Measurements from ENCODE around the gene DNAH14. TPM values are rescaled to one million over a fixed set of nuclear protein-coding genes. Genes with fewer than 3 reads are reported as not detected.

The DNAH14 gene
- total RNA-seq, 2 experiments from 2014 or later = 0.27 to 0.34 TPM

- peaks cover 17% of the 10 kb centered on the region for H3K27me3 Mint-ChIP-seq
- Histone ChIP-seq H3K36me3 (ENCODE audit: insufficient read depth, low read length) (no peaks in the 10 kb centered on the region), H3K4me3 (ENCODE audit: low read length) (no peak overlapping the region), H3K4me1 (ENCODE audit: insufficient read depth, low read length) (no peaks in the 10 kb centered on the region), H3K9me3 (ENCODE audit: control insufficient read depth in 1 of 2, insufficient read depth in 1 of 2, low read length in 2 of 2) (no peaks in the 10 kb centered on the region), H3K27ac (ENCODE audit: low read depth in 1 of 2, low read length in 2 of 2) (no peak overlapping the region), H3K27me3 (ENCODE audit: control insufficient read depth in 1 of 2, insufficient read depth in 2 of 2, low read length in 2 of 2) (peaks cover 0 to 4% of the 10 kb centered on the region in 2 experiments)
- intact Hi-C loops (cut with DNase I, micrococcal nuclease) = no loop called here
- ATAC-seq (ENCODE audit: poor library complexity) = no peak
- no peak overlapping the region for H3K27ac Mint-ChIP-seq
- CTCF ChIA-PET = no interaction called here
- no peak overlapping the region for H3K4me3 Mint-ChIP-seq
- POLR2A ChIA-PET = no interaction called here
- DNase-seq = no peak
- no peaks in the 10 kb centered on the region for H3K9me3 Mint-ChIP-seq
- TF ChIP-seq CTCF (IDR thresholded peaks at IDR 0.05) = no peak
- H3K4me1 Mint-ChIP-seq (ENCODE audit: low read depth) = no peaks in the 10 kb centered on the region
- no peaks in the 10 kb centered on the region for H3K36me3 Mint-ChIP-seq (ENCODE audit: low read depth)
These were observed 324.3 kb downstream of the DNAH14 start for GRCh38 chr1:225253784-225254183.

- ChIA-PET POLR2A (no interaction called here), CTCF (no interaction called here)
- Histone ChIP-seq H3K27me3 (ENCODE audit: control insufficient read depth in 1 of 2, insufficient read depth in 2 of 2, low read length in 2 of 2) (peaks cover 0 to 4% of the 10 kb centered on the region in 2 experiments), H3K27ac (ENCODE audit: low read depth in 1 of 2, low read length in 2 of 2) (no peak overlapping the region), H3K9me3 (ENCODE audit: control insufficient read depth in 1 of 2, insufficient read depth in 1 of 2, low read length in 2 of 2) (no peaks in the 10 kb centered on the region), H3K4me1 (ENCODE audit: insufficient read depth, low read length) (no peaks in the 10 kb centered on the region), H3K4me3 (ENCODE audit: low read length) (no peak overlapping the region), H3K36me3 (ENCODE audit: insufficient read depth, low read length) (no peaks in the 10 kb centered on the region)
- no peaks in the 10 kb centered on the region for H3K36me3 Mint-ChIP-seq (ENCODE audit: low read depth)
- no peak overlapping the region for H3K4me3 Mint-ChIP-seq
- H3K27me3 Mint-ChIP-seq = peaks cover 17% of the 10 kb centered on the region
- no peaks in the 10 kb centered on the region for H3K4me1 Mint-ChIP-seq (ENCODE audit: low read depth)
- intact Hi-C loops (cut with DNase I, micrococcal nuclease) = no loop called here
- H3K27ac Mint-ChIP-seq = no peak overlapping the region
- TF ChIP-seq CTCF (IDR thresholded peaks at IDR 0.05) = no peak
- ATAC-seq (ENCODE audit: poor library complexity) (no peak), DNase-seq (no peak)
- H3K9me3 Mint-ChIP-seq = no peaks in the 10 kb centered on the region
These were observed 325.2 kb downstream of the DNAH14 start for GRCh38 chr1:225254676-225255075.

- ATAC-seq (ENCODE audit: poor library complexity) = no peak
- Mint-ChIP-seq H3K27me3 (peaks cover 11% of the 10 kb centered on the region), H3K27ac (no peak overlapping the region), H3K9me3 (peaks cover 2% of the 10 kb centered on the region), H3K4me1 (ENCODE audit: low read depth) (no peaks in the 10 kb centered on the region), H3K36me3 (ENCODE audit: low read depth) (no peaks in the 10 kb centered on the region), H3K4me3 (no peak overlapping the region)
- Histone ChIP-seq H3K27me3 (ENCODE audit: control insufficient read depth in 1 of 2, insufficient read depth in 2 of 2, low read length in 2 of 2) (no peaks in the 10 kb centered on the region), H3K4me1 (ENCODE audit: insufficient read depth, low read length) (no peaks in the 10 kb centered on the region), H3K27ac (ENCODE audit: low read depth in 1 of 2, low read length in 2 of 2) (no peak overlapping the region), H3K9me3 (ENCODE audit: control insufficient read depth in 1 of 2, insufficient read depth in 1 of 2, low read length in 2 of 2) (no peaks in the 10 kb centered on the region), H3K4me3 (ENCODE audit: low read length) (no peak overlapping the region), H3K36me3 (ENCODE audit: insufficient read depth, low read length) (no peaks in the 10 kb centered on the region)
- intact Hi-C loops (cut with DNase I, micrococcal nuclease) = no loop called here
- no peak for TF ChIP-seq CTCF (IDR thresholded peaks at IDR 0.05)
- DNase-seq = no peak
- POLR2A ChIA-PET = no interaction called here
- CTCF ChIA-PET = no interaction called here
These were observed 327.6 kb downstream of the DNAH14 start for GRCh38 chr1:225257081-225257480.

Data from CD4-positive, alpha-beta T cell (primary cell).